Neutrophil (primary cell): Measurements from ENCODE around the gene CCDC91.

Source experiments
- H3K27ac ChIP-seq: fragments of 200-600 bp; sonication (generic); 2 replicates; pipeline ENCODE4 v1.5.1; 2016; ENCODE audit warnings: mild to moderate bottlenecking, moderate library complexity
- H3K27me3 ChIP-seq: fragments of 200-600 bp; sonication (generic); 2 replicates; pipeline ENCODE4 v1.6.0; 2016; ENCODE audit warnings: mild to moderate bottlenecking
- H3K36me3 ChIP-seq: fragments of 200-600 bp; sonication (generic); 2 replicates; pipeline ENCODE4 v1.5.1; 2017
- H3K4me1 ChIP-seq, 2 experiments: fragments of 200-600 bp in 1 of 2; sonication (generic) in 1 of 2; 1 replicate in 1 of 2; 2 replicates in 1 of 2; pipeline versions ENCODE4 v1.5.1 to v1.6.1; 2013 to 2016; ENCODE audit warnings: low read depth in 1 of 2, low read length in 1 of 2, mild to moderate bottlenecking in 1 of 2, moderate library complexity in 1 of 2; ENCODE audit not compliant: control insufficient read depth in 1 of 2, insufficient read depth in 1 of 2
- H3K4me3 ChIP-seq, 2 experiments: fragments of 200-600 bp in 1 of 2; sonication (generic) in 1 of 2; 1 replicate in 1 of 2; 2 replicates in 1 of 2; pipeline ENCODE4 v1.5.1; 2013 to 2016; ENCODE audit warnings: low read depth in 1 of 2, low read length in 1 of 2, mild to moderate bottlenecking in 1 of 2, moderate library complexity in 1 of 2
- H3K9me3 ChIP-seq: fragments of 200-600 bp; sonication (generic); 2 replicates; pipeline ENCODE4 v1.5.1; 2016
- TF ChIP-seq, protein P1 (sequence below): fragments of 200-600 bp; sonication (generic); IDR thresholded peaks from 2 replicates; pipeline ENCODE4 v1.5.1; 2016; ENCODE audit warnings: antibody characterized with exemption

The CCDC91 gene

DNA sequence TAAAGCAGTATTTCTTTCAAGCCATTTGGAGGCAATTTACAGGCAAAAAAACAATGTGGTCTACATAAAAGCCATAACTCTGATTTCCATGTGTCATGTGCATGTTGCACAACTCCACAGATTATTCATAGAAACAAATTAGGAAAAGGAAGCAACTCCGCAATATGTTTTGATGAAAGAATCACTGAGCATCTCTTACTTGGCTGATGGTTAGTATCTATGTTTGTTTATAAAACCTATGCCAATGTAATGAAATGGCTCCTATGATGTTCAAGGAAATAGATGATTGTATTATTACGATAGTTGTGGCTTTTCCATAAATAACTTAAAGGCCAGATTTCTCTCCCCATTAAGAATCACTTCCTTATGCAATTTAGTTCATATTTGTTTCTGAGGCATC lies 373.7 kb downstream of the CCDC91 start:
- TF ChIP-seq, protein P1, sequence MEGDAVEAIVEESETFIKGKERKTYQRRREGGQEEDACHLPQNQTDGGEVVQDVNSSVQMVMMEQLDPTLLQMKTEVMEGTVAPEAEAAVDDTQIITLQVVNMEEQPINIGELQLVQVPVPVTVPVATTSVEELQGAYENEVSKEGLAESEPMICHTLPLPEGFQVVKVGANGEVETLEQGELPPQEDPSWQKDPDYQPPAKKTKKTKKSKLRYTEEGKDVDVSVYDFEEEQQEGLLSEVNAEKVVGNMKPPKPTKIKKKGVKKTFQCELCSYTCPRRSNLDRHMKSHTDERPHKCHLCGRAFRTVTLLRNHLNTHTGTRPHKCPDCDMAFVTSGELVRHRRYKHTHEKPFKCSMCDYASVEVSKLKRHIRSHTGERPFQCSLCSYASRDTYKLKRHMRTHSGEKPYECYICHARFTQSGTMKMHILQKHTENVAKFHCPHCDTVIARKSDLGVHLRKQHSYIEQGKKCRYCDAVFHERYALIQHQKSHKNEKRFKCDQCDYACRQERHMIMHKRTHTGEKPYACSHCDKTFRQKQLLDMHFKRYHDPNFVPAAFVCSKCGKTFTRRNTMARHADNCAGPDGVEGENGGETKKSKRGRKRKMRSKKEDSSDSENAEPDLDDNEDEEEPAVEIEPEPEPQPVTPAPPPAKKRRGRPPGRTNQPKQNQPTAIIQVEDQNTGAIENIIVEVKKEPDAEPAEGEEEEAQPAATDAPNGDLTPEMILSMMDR, result no peak
- Histone ChIP-seq H3K27ac (no peak overlapping the region), H3K9me3 (no peaks in the 10 kb centered on the region), H3K36me3 (no peaks in the 10 kb centered on the region), H3K27me3 (no peaks in the 10 kb centered on the region), H3K4me3 (no peak overlapping the region), H3K4me1 (no peaks in the 10 kb centered on the region)

DNA sequence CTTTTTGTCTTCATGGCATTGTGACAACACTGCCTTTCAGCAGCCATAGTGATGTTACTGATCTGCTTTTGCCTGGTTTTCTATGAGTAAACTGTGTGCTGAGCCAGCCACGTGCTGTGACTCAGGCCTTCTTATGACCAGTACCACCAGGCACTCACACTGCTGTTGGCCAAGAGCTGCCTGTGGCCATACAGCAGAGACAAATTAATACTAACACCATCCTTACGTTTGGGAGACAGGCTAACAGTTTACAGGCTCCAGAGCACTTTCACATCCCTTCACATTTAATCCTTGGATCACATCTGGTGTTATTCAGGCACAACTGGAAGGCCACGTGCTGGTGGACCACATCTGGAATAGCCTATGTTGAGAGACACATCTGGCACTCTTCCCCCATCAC lies 377.9 kb downstream of the CCDC91 start:
- TF ChIP-seq, protein P1, result no peak
- no peak overlapping the region for H3K27ac ChIP-seq
- no peaks in the 10 kb centered on the region for H3K9me3 ChIP-seq
- no peaks in the 10 kb centered on the region for H3K36me3 ChIP-seq
- H3K4me1 ChIP-seq, result no peaks in the 10 kb centered on the region
- no peak overlapping the region for H3K4me3 ChIP-seq
- no peaks in the 10 kb centered on the region for H3K27me3 ChIP-seq

DNA sequence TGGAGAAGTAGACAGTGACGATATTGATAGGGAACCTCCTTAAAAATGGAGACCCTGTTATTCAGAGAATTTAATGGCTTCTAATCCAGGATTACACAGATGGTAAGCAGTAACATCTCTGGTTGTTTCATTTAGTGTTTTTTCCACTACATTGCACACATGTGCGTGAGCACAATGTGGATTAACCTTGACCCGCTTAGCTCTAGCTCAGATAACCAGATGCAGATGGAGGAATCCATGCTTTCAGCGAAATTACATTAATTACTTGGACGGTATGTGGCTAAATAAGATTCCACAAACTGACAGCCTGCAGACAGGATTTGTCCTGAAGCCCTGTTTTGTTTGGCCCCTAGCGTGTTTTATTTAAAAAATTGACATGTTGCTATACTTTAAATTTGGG lies 378.4 kb downstream of the CCDC91 start:
- no peak overlapping the region for H3K27ac ChIP-seq
- TF ChIP-seq, protein P1, result no peak
- no peaks in the 10 kb centered on the region for H3K9me3 ChIP-seq
- no peaks in the 10 kb centered on the region for H3K4me1 ChIP-seq
- H3K4me3 ChIP-seq, result no peak overlapping the region
- H3K27me3 ChIP-seq, result no peaks in the 10 kb centered on the region
- no peaks in the 10 kb centered on the region for H3K36me3 ChIP-seq

DNA sequence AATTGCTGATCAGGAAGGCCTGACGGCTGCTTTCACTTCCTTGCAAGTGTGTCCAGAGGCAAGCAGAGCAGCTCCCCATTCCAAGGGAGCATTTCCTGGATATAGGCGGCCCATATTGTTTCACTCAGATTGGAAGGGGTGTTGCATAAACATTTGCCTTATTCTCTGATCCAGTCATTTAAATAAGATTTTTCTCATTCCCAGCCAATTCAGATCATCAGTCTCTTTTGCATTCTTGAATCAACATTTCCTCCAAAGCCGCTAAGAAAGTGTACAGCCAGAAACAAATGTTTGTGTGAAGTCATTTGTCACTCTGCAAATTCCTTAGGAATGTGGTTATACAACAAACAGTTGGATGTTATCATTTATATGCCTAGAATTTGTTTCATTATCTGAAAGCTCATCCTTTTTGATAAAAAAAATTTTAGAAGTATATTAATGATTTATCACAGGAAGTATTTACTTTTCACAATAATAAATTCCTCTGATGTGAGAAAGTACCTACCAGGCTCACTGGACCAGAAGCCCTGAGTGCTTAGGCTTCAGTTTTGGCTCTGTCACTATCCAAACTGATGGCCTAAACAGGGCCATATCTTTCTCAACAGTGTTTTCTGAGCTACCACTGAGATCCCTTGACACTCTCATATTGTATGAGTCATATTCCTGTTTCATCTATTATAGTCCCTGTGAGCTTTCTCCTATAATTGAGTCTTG lies 379.6 kb downstream of the CCDC91 start:
- H3K4me1 ChIP-seq, result no peaks in the 10 kb centered on the region
- no peak overlapping the region for H3K27ac ChIP-seq
- TF ChIP-seq, protein P1, result no peak
- H3K27me3 ChIP-seq, result no peaks in the 10 kb centered on the region
- H3K4me3 ChIP-seq, result no peak overlapping the region
- no peaks in the 10 kb centered on the region for H3K36me3 ChIP-seq
- H3K9me3 ChIP-seq, result no peaks in the 10 kb centered on the region

DNA sequence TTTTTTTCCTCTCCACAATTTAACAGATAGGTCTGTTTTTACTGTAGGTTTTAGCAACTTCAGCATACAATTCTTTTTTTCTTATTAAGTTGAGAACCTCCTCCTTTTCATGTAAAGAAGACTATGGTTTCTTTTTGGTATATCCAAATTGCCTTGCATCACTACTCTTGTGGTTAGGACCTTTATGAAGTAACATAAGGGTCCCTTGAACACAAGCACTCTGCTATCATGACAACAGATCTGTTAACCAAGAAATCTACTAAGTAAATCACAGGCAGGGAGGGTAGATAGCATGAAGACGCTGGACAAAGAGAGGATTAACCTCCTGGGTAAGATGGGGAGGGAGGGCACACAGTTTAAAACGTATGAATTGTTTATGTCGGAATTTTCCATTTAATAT lies 380.6 kb downstream of the CCDC91 start:
- Histone ChIP-seq H3K4me1 (no peaks in the 10 kb centered on the region), H3K36me3 (no peaks in the 10 kb centered on the region), H3K27ac (no peak overlapping the region), H3K4me3 (no peak overlapping the region), H3K27me3 (no peaks in the 10 kb centered on the region), H3K9me3 (no peaks in the 10 kb centered on the region)
- TF ChIP-seq, protein P1, result no peak
